PC-9 (cell line): ENCODE results near the gene CPEB2.

Experiments used
- EZH2 ChIP-seq: fragments of 200-600 bp; sonication (generic); IDR thresholded peaks from 2 replicates; pipeline ENCODE4 v1.8.0; 2017; ENCODE audit warnings: antibody characterized with exemption, low read depth
- TF ChIP-seq, protein P1 (sequence below): fragments of 200-600 bp; sonication (generic); conservative IDR thresholded peaks from 2 replicates; pipeline ENCODE4 v1.6.1; 2017; ENCODE audit warnings: mixed run types, antibody characterized with exemption, mild to moderate bottlenecking, moderate library complexity

GRCh38 chr4:15110120-15110571, 107.9 kb downstream of the CPEB2 start:
- TF ChIP-seq, protein P1, sequence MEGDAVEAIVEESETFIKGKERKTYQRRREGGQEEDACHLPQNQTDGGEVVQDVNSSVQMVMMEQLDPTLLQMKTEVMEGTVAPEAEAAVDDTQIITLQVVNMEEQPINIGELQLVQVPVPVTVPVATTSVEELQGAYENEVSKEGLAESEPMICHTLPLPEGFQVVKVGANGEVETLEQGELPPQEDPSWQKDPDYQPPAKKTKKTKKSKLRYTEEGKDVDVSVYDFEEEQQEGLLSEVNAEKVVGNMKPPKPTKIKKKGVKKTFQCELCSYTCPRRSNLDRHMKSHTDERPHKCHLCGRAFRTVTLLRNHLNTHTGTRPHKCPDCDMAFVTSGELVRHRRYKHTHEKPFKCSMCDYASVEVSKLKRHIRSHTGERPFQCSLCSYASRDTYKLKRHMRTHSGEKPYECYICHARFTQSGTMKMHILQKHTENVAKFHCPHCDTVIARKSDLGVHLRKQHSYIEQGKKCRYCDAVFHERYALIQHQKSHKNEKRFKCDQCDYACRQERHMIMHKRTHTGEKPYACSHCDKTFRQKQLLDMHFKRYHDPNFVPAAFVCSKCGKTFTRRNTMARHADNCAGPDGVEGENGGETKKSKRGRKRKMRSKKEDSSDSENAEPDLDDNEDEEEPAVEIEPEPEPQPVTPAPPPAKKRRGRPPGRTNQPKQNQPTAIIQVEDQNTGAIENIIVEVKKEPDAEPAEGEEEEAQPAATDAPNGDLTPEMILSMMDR: no peak
- no peak for TF ChIP-seq EZH2
